ENCODE measurements around the gene VEGFA.

VEGFA gene

GRCh38 chr6:43739642-43740091 is 30.3 kb upstream of the VEGFA start:
- no peak for FAIRE-seq

DNA sequence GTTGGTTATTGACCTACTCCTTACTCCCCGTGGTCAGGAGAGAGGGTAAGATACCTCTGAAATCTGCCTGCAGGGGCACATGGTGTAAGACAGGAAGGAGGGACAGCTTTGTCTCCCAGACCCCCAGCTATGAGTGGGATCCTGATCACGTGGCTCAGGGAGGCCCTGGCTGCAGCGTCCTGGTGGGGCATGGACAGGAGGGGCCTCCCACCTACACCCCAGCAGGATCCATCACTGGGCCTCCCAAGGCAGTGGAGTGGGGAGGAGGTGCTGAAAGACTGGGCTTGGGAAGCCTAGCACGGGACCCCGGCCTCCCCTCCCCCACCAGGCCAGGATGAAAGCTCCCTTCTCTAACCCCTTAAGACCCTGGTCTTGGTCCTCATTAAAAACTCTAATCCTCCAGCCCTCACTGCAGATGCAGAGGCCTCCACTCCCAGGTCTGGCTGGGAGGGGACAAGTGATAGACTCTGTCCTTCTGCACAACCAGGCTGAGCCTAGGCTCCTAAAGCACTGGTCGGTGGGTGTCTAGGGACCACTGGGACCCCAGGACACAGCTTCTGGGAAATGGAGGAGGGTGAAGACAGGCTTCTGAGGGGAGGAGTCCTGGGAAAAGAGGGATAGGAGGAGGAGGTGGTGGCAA is 29.6 kb upstream of the VEGFA start:
- FAIRE-seq: no peak

DNA sequence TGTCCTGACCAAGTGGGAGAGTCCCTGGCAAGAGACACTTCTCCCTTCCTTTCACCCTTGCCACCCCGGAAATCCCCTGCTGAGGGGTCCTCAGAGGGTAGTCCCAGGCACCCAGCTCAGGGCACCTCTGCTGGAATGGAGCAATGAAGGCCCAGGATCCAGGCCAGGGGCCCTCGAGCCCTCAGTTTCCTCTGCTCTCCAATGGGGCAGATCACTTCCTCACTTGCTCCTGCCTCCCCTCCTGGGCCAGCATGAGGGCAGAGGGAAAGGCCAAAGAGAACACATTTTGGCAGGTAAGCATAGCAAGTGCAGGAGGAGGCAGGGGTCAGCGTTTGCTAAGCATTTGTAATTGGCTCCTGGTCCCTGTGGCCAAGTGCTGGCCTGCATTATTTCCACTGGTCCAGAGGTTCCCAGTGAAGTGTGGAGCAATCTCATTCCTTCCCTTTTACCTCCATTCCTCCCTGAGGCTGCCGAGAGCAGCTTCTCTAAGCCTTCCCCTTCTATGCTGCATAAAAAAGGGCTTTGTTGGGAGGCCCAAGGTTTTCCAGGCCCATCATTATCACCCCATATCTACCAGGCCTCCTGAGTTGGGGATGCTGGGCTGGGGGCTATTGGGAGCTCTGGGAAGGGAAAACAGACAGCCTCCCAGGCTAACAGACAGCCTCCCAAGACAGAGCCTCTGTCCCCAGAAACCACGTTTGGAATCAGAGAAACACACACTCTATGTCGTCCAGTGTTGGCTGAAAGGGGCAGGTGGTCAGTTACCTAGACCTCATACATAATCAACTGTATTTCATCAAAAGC is 28.8 kb upstream of the VEGFA start:
- FAIRE-seq: no peak

GRCh38 chr6:43741829-43742228 is 28.2 kb upstream of the VEGFA start:
- FAIRE-seq: no peak

DNA sequence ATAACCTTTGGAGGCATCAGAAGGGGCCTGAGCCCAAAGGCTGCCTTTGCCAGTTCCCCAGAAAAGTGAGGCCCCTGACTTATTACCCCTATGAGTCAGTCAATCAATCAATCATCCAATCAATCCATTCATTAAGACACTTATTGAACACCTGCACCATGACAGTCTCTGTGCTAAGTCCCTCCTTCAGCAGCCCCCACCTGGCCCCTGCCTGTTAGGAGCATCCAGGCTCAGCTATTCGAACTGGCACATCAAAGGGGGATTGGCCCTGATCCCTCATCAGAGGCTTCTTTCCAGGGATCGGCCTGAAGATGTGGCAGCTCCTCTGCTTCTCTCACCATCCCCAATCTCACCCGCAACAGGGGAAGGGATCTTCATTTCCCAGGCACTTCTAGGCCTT is 27.7 kb upstream of the VEGFA start:
- no peak for FAIRE-seq

DNA sequence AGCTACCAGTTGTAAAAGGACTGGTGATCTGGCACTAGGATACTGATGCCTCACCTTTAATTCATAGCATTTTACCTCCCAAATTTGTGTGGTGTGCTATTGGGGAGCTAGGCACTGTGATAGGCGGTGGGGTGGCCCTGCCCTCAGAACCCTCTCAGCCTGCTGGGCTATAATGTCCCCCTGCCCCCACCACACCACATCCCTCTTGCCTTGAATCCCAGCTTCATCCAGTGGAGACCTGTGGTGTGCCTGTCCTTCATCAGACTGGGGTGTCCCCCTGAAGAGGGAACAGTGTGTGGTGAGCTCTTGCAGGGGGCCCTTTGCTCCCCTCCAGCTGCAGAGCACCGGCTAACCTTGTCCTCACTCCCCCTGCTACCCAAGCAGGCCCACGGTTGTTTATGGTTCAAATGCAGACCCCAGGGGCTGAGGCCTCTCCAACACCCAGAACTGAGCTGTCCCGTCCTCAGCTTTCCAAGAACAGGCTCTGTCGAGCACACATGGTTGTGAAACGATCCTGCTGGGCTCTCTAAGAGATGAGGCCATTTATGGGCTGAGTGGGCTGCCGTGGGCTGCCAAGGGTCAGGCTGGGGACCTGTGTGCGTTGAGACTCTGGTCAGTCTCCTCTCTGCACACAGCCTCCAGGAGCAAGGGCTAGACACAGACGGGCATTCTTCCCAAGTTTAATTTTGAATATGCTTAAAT is 26.9 kb upstream of the VEGFA start:
- FAIRE-seq: no peak

GRCh38 chr6:43743682-43744381 is 26.2 kb upstream of the VEGFA start:
- no peak for FAIRE-seq

DNA sequence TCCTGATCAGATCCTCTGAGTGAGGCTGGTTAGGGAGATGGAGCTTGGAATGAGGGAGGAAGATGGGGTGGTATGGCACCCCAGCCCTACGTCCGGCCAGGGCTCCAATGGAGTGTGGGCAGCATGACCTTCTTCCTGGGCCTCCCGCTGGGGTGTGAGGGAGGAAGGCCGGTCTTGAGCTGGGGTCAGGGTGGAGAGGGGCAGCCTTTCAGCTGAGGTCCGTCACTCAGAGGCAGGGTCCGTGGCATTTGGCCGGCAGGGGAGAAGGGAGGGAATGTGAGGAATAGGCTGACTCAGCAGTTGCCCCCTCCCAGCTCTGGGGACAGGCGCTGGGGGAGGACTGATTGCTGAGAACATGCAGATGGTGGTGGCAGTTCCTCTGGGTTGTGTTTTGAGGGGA is 25.5 kb upstream of the VEGFA start:
- FAIRE-seq: no peak

- FAIRE-seq: no peak
These were observed 24.9 kb upstream of the VEGFA start for GRCh38 chr6:43744931-43745727.

DNA sequence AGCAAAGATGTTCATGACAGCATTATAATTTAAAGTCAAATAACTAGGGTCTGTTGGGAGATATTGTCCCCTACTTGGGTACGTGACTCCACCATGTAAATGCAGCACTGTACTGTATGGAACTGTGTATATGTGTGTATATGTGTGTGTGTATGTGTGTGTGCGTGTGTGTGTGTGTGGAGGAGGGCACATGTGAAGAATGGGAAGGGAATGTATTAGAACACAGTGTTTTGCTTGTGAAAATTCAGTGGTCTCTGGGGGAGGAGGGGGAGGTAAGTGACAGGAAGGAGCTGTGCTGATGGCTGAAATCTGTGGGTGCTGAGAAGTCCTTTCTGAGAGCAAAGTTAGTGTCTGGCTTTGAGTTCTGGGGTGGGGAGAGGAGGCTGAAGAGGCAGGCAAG is 23.9 kb upstream of the VEGFA start:
- FAIRE-seq: no peak

DNA sequence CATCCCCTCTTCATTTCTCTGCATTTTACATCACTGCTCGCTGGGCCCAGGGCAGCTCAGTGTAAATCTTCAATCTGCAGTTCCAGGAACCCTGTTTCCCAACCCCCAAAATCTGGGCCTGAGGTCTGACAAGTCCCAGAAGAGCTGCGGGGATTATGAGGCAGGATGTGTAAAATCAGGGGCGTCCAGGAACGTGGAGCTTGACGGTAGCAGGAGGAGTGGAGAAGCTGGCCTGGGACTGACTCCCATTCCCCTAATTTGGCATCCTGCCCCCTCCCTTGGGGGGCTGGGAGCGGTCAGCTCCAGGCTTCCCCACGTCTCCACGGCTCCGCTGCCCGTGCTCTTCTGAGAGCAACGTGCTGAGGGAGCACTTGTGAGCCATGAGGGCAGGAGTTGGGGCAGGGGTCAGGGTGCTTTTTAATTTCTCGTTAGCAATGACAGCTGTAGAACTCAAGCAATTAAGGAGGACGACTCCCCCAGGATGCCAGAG is 23.4 kb upstream of the VEGFA start:
- no peak for FAIRE-seq

GRCh38 chr6:43747784-43748183 is 22.2 kb upstream of the VEGFA start:
- no peak for FAIRE-seq

DNA sequence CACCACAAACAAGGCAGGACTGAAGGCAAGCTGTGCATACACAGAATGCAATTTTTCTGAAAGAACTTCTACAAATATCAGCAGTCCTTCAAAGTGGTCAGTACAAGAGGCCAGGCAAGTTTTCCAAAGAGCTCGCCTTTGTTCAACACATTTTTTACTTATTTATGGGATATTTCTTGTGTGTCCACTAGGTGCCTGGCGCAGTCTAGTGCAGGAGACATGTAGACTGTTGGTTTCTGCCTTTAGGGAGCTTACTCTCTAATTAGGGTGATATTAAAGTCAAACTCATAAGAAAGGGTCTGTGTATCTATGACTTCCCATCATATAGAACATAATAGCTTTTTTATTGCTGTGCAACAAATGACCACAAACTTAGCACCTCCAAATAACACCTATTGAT is 21.2 kb upstream of the VEGFA start:
- FAIRE-seq: no peak

GRCh38 chr6:43749461-43749860 is 20.6 kb upstream of the VEGFA start:
- FAIRE-seq: no peak

DNA sequence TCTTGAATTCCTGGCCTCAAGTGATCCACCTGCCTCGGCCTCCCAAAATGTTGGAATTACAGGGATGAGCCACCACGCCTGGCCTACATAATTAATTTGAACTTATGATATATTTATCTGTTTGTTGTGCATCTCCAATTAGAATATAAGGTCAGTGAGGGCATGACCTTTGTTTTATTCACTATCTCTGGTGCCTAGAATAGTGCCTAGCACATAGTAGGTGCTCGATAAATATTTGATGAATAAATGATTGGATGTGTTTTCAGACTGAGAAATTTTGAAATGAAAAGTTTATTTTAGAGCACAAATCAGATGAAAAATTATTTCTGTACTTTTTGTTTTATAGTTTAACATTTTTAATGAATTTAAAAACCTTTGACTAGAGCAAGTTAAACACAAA is 19.4 kb upstream of the VEGFA start:
- no peak for FAIRE-seq

DNA sequence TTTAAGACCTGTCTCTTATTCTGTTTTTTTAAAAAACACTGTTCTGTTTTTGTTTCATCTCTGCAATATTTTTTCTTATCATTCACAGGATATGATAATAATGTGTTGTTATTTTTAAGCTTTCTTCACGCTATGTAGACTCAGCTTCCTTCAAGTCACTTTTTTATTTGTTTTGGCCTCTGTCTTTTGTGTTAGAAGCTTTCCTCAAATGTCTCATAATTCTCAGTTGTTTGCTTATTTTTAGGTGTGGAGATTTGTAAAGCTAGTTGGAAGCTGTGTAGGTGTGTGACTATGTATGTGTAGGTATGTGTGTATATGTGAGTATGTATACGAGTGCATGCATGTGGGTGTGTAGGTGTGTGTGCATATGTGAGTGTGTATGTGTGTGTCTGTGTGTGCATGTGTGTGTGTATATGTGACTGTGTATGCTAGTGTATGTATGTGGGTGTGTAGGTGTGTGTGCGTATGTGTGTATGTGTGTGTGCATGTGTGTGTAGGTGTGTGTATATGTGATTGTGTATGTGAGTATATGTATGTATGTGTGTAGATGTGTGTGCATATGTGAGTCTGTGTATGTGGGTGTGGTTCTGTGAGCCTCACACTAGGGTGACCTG is 16.3 kb upstream of the VEGFA start:
- no peak for FAIRE-seq

DNA sequence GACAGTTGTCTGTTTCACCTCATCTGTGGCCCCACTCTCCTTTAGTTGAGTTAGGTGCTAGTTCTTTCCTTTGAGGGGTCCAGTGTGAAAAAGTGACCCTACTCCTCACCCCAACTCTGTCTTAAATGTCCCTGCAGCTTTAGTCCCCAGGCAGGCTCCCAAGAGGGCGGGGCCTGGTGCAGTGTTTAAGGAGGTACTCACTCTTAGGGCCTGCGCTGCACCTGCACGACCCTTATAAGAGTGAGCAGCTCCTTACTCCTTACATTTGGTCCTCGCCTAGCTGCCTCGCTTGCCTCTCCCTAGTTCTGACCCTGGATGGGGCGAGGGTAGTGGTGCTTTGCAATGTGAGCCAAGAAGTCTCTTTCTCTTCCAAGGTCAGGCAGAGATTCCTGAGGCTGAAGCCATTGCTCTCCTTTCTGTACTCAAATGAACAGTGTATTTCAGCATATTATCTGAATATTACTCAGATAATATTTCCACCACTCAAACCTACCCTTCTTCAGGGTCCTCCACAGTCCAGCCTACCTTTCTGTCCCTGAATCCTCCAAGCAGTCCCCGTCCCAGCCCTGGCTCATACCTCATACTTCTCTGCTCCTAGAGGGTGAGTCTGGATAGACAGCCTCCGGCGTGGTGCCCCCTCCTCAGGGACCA is 11.9 kb upstream of the VEGFA start:
- FAIRE-seq: no peak

DNA sequence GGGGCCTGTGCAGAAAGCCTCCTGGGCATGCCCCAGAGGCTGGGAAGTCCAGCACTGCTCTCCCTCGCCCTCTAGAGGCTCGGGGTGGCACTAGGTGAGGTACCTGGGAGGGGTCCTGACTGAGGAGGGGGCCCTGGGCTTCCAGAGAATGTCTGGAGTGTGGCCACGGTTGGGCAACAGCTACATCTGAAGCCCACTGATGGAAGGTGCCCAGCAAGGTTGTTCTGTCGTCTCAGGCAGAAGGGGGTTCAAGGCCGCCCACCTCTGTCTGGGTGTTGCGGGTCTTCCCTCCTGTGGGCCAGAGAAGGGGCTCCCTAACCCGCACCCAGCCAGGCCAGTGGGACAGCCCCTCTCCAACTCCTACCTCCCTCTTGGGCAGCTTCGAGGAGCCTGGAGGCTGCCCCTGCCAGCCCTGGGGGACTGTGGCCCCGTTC is 11.4 kb upstream of the VEGFA start:
- no peak for FAIRE-seq

- FAIRE-seq: no peak
These were observed 10.7 kb upstream of the VEGFA start for GRCh38 chr6:43759136-43759906.

DNA sequence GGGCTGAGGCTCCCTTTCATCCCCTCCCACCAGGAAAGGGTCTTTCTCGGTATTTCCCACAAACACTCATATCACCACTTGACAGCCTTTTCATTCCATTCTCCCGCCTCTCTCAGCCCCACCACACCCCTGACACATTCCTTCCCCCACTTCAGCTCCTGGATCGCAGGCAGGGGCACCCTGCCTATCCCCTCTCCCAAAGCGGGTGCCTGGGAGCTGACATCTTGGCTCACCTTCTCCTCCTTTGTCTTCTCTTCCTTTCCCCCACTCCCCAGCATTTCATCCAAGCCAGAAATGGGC is 10.2 kb upstream of the VEGFA start:
- FAIRE-seq: no peak
